Body of pancreas (tissue), 4 donors: ENCODE measurements around the gene SLC66A3. TPM values are rescaled to one million over a fixed set of nuclear protein-coding genes. Genes with fewer than 3 reads are reported as not detected.

Source experiments
- ATAC-seq: fragments of 150-250 bp; one replicate; pipeline ENCODE4 v1.9.1; 2016
- DNase-seq, 4 donors: peaks; one replicate each; pipeline ENCODE4 v3.0.0-alpha.2; 2019
- H3K27ac ChIP-seq, 4 donors: fragments of 200-600 bp; sonication (generic); 1 replicate in 3 of 4; 2 replicates in 1 of 4; pipeline versions ENCODE4 v1.5.1 to v1.6.1; 2016 to 2019; ENCODE audit warnings: mild to moderate bottlenecking in 1 of 4, mixed read lengths in 1 of 4, moderate library complexity in 1 of 4
- H3K27me3 ChIP-seq, 2 donors: fragments of 200-600 bp; sonication (generic); one replicate each; pipeline ENCODE4 v1.6.0; 2016; ENCODE audit warnings: mild to moderate bottlenecking in 1 of 2
- H3K36me3 ChIP-seq, 2 donors: fragments of 200-600 bp; sonication (generic); replicated peaks in 1 of 2; 2 replicates each; pipeline ENCODE4 v1.5.1; 2016; ENCODE audit warnings: low read depth in 2 of 2; ENCODE audit not compliant: insufficient read depth in 1 of 2
- H3K4me1 ChIP-seq: fragments of 200-600 bp; sonication (generic); one replicate; pipeline ENCODE4 v1.6.0; 2016
- H3K4me3 ChIP-seq, 2 donors: fragments of 200-600 bp; sonication (generic); 1 replicate in 1 of 2; 2 replicates in 1 of 2; pipeline ENCODE4 v1.5.1; 2016 to 2019
- H3K9me3 ChIP-seq, 3 donors: fragments of 200-600 bp; sonication (generic); 1 replicate in 2 of 3; 2 replicates in 1 of 3; pipeline ENCODE4 v1.5.1; 2016
- POLR2A ChIP-seq, 3 donors: fragments of 450-650 bp; IDR thresholded peaks; one replicate each; pipeline ENCODE4 v1.6.1; 2016; ENCODE audit warnings: antibody characterized with exemption in 3 of 3, mild to moderate bottlenecking in 2 of 3
- WGBS, 2 donors: methylation state at CpG; one replicate each; pipeline ENCODE4 v1.1.5; 2017; 5-methylcytosine and 5-hydroxymethylcytosine counted together
- intact Hi-C: fragments of 100-400 bp; cut with DNase I; formaldehyde crosslinking; loops from one replicate; pipeline ENCODE4 v1.15.1; 2023
- total RNA-seq, 2 donors: library from RNA; depleted of rRNA; stranded (reverse); fragments of >200 nt; gene quantifications; one replicate each; pipeline ENCODE4 v1.1.0, GENCODE V29; 2016
- TF ChIP-seq, protein P1 (sequence below), 7 experiments: fragments of 450-650 bp in 4 of 7; fragments of 200-600 bp in 3 of 7; sonication (generic) in 3 of 7; IDR thresholded peaks; one replicate each; pipeline ENCODE4 v1.5.1; 2016 to 2019; ENCODE audit warnings: antibody characterized with exemption in 7 of 7

SLC66A3 gene
- total RNA-seq, 2 donors from 2014 or later, result 28.0 to 38.2 TPM

DNA sequence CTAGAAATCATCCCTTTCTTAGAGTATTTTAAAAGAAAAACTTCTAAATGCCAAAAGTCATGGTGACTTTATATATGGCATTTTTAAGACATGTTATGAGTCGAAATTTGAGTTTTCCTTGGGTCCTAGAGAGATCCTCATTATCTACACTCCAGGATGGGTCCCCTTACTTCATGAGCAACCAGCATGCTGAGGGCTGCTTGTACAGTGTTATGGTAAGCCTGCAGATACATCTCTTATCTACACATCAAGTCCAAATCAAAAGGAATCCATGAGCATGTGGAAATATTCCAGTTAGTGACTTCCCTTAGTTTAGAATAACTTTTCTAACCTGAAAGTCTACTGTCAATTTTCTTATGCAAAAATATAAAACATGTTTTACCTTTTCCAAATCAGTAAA is 58.7 kb downstream of the SLC66A3 start:
- ATAC-seq (no peak), DNase-seq (no peak)
- intact Hi-C loops, result no loop called here
- 92 to 93% methylated on average over 1 of the region's 1 CpG for WGBS, 2 donors
- Histone ChIP-seq H3K9me3 (no peaks in the 10 kb centered on the region), H3K27me3 (no peaks in the 10 kb centered on the region), H3K4me1 (no peaks in the 10 kb centered on the region), H3K27ac (no peak overlapping the region), H3K36me3 (peaks cover 0 to 13% of the 10 kb centered on the region in 2 donors), H3K4me3 (no peak overlapping the region)
- TF ChIP-seq, protein P1, sequence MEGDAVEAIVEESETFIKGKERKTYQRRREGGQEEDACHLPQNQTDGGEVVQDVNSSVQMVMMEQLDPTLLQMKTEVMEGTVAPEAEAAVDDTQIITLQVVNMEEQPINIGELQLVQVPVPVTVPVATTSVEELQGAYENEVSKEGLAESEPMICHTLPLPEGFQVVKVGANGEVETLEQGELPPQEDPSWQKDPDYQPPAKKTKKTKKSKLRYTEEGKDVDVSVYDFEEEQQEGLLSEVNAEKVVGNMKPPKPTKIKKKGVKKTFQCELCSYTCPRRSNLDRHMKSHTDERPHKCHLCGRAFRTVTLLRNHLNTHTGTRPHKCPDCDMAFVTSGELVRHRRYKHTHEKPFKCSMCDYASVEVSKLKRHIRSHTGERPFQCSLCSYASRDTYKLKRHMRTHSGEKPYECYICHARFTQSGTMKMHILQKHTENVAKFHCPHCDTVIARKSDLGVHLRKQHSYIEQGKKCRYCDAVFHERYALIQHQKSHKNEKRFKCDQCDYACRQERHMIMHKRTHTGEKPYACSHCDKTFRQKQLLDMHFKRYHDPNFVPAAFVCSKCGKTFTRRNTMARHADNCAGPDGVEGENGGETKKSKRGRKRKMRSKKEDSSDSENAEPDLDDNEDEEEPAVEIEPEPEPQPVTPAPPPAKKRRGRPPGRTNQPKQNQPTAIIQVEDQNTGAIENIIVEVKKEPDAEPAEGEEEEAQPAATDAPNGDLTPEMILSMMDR (IDR thresholded peaks at IDR 0.05), result no peak
- TF ChIP-seq POLR2A (IDR thresholded peaks at IDR 0.05), result no peak

DNA sequence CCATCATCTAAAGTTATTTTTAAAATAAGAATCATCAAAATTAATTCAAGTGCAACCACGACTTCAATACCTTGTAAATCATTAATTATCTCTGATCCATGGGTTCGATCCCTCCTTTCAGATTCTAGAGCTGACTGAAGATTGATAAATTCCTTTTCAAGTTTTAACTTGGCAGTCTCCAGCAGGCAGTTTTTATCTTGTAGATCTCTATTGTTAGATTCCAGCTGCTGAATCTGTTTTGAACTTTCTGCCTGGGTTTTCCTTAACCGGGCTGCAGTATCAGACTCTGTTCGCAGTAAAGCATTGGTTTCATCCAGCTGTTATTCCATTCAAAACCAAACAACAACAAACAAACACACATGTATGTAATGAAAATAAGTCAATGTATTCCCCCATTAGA is 59.5 kb downstream of the SLC66A3 start:
- ATAC-seq (no peak), DNase-seq (no peak)
- no peak for TF ChIP-seq POLR2A (IDR thresholded peaks at IDR 0.05)
- TF ChIP-seq, protein P1 (IDR thresholded peaks at IDR 0.05), result no peak
- 64 to 65% methylated on average over 4 of the region's 4 CpGs for WGBS, 2 donors
- Histone ChIP-seq H3K4me3 (no peak overlapping the region), H3K4me1 (no peaks in the 10 kb centered on the region), H3K9me3 (no peaks in the 10 kb centered on the region), H3K27me3 (no peaks in the 10 kb centered on the region), H3K36me3 (peaks cover 0 to 13% of the 10 kb centered on the region in 2 donors), H3K27ac (no peak overlapping the region)
- intact Hi-C loops, result no loop called here

- no peak overlapping the region for H3K27ac ChIP-seq
- TF ChIP-seq, protein P1 (IDR thresholded peaks at IDR 0.05), result no peak
- TF ChIP-seq POLR2A (IDR thresholded peaks at IDR 0.05), result no peak
- ATAC-seq, result no peak
- H3K27me3 ChIP-seq, result no peaks in the 10 kb centered on the region
- H3K4me1 ChIP-seq, result no peaks in the 10 kb centered on the region
- H3K36me3 ChIP-seq, result peaks cover 0 to 14% of the 10 kb centered on the region in 2 donors
- intact Hi-C loops, result no loop called here
- no peak for DNase-seq
- no peaks in the 10 kb centered on the region for H3K9me3 ChIP-seq
- WGBS, 2 donors, result 90 to 91% methylated on average over 3 of the region's 3 CpGs
- no peak overlapping the region for H3K4me3 ChIP-seq
Observed at GRCh38 chr2:11215407-11215806, 60.1 kb downstream of the SLC66A3 start.

GRCh38 chr2:11220445-11220844 is 65.2 kb downstream of the SLC66A3 start:
- H3K36me3 ChIP-seq, result peaks cover 0 to 14% of the 10 kb centered on the region in 2 donors
- DNase-seq, result no peak
- WGBS, 2 donors, result 93 to 96% methylated on average over 2 of the region's 2 CpGs
- intact Hi-C loops, result no loop called here
- H3K27me3 ChIP-seq, result no peaks in the 10 kb centered on the region
- no peak for ATAC-seq
- H3K27ac ChIP-seq, result no peak overlapping the region
- H3K4me1 ChIP-seq, result no peaks in the 10 kb centered on the region
- no peak for TF ChIP-seq POLR2A (IDR thresholded peaks at IDR 0.05)
- H3K4me3 ChIP-seq, result no peak overlapping the region
- no peaks in the 10 kb centered on the region for H3K9me3 ChIP-seq

DNA sequence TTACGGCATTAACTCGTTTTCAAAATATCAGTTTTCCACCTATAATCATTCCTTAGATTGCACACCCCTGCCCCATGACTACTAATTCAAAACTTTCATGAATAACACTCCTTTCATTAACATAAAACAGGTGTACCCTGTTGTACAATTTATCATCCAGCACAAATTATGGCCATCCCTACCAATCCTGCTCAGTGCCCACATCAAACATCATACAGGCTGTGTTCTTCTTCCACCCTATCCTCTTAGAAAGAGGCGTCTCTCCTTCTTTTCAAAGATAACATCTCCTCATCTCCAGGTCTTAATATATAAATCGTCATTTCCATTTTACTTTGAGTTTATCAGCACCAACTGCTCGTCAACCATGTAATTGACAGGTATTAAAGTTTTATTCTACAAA is 67.6 kb downstream of the SLC66A3 start:
- Histone ChIP-seq H3K36me3 (peaks cover 0 to 12% of the 10 kb centered on the region in 2 donors), H3K9me3 (no peaks in the 10 kb centered on the region), H3K27me3 (no peaks in the 10 kb centered on the region), H3K27ac (no peak overlapping the region), H3K4me1 (no peaks in the 10 kb centered on the region), H3K4me3 (no peak overlapping the region)
- ATAC-seq, result no peak
- no peak for DNase-seq
- TF ChIP-seq, protein P1 (IDR thresholded peaks at IDR 0.05), result no peak
- no peak for TF ChIP-seq POLR2A (IDR thresholded peaks at IDR 0.05)
- intact Hi-C loops, result no loop called here
- WGBS, 2 donors, result 87 to 89% methylated on average over 5 of the region's 5 CpGs
